Measurements from ENCODE around the gene SEPTIN11.

SEPTIN11 gene

DNA sequence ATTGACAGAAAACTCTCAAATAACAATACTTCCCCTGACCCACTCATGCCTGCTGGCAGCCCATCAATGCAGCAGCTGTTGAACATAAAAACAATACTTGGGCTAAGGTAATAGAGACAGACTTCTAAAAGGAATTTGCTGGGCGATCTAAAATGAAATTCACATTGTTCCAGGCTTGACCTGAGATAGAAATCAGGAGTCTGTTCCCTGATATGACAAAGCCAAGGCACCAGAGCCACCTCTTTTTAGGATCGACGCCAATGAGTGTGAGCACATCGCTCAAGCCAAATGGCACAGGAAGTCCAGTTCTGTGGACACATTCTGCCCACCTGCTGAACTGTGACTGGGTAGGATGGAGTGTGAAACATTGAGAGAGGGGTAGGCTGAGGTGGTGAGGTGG is 4.9 kb downstream of the SEPTIN11 start:
- no peak overlapping the region for H3K27ac ChIP-seq (ENCODE audit: poor library complexity, severe bottlenecking)
- peaks cover 6% of the 10 kb centered on the region for H3K4me1 ChIP-seq (ENCODE audit: insufficient read depth, poor library complexity, severe bottlenecking)
- TF ChIP-seq, protein P1, sequence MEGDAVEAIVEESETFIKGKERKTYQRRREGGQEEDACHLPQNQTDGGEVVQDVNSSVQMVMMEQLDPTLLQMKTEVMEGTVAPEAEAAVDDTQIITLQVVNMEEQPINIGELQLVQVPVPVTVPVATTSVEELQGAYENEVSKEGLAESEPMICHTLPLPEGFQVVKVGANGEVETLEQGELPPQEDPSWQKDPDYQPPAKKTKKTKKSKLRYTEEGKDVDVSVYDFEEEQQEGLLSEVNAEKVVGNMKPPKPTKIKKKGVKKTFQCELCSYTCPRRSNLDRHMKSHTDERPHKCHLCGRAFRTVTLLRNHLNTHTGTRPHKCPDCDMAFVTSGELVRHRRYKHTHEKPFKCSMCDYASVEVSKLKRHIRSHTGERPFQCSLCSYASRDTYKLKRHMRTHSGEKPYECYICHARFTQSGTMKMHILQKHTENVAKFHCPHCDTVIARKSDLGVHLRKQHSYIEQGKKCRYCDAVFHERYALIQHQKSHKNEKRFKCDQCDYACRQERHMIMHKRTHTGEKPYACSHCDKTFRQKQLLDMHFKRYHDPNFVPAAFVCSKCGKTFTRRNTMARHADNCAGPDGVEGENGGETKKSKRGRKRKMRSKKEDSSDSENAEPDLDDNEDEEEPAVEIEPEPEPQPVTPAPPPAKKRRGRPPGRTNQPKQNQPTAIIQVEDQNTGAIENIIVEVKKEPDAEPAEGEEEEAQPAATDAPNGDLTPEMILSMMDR (IDR thresholded peaks at IDR 0.05; ENCODE audit: poor library complexity, severe bottlenecking), result no peak
- no peaks in the 10 kb centered on the region for H3K9me3 ChIP-seq (ENCODE audit: severe bottlenecking)
- H3K27me3 ChIP-seq (ENCODE audit: insufficient read depth, poor library complexity, severe bottlenecking), result no peaks in the 10 kb centered on the region
- no peaks in the 10 kb centered on the region for H3K36me3 ChIP-seq (ENCODE audit: low read depth)
- DNase-seq (ENCODE audit: low spot score) (no peak), ATAC-seq (ENCODE audit: low read depth) (no peak)
- H3K4me3 ChIP-seq (ENCODE audit: severe bottlenecking), result no peak overlapping the region

DNA sequence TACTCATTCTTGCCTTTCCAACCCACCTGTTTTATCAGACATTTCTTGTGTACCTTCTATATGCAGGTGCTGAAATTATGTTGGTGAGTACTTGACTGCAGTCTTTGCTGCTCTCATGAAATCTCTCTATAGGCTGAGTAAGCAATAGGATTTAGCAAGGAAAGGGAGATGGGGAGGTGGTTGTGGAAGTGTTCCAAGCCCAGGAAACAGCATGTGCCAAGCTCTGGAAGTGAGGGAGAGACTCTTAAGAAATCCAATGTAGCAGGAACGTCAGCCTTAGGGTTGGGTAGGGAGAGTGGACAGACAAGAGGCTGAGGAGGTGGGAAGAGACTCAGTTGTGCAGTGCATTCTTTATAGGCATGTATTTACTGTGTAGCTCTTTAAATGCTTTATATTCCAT is 5.6 kb downstream of the SEPTIN11 start:
- no peak overlapping the region for H3K27ac ChIP-seq (ENCODE audit: poor library complexity, severe bottlenecking)
- H3K4me1 ChIP-seq (ENCODE audit: insufficient read depth, poor library complexity, severe bottlenecking), result peaks cover 6% of the 10 kb centered on the region
- no peak for ATAC-seq (ENCODE audit: low read depth)
- TF ChIP-seq, protein P1 (IDR thresholded peaks at IDR 0.05; ENCODE audit: poor library complexity, severe bottlenecking), result no peak
- no peak for DNase-seq (ENCODE audit: low spot score)
- H3K27me3 ChIP-seq (ENCODE audit: insufficient read depth, poor library complexity, severe bottlenecking), result no peaks in the 10 kb centered on the region
- H3K36me3 ChIP-seq (ENCODE audit: low read depth), result no peaks in the 10 kb centered on the region
- H3K4me3 ChIP-seq (ENCODE audit: severe bottlenecking), result no peak overlapping the region
- no peaks in the 10 kb centered on the region for H3K9me3 ChIP-seq (ENCODE audit: severe bottlenecking)

DNA sequence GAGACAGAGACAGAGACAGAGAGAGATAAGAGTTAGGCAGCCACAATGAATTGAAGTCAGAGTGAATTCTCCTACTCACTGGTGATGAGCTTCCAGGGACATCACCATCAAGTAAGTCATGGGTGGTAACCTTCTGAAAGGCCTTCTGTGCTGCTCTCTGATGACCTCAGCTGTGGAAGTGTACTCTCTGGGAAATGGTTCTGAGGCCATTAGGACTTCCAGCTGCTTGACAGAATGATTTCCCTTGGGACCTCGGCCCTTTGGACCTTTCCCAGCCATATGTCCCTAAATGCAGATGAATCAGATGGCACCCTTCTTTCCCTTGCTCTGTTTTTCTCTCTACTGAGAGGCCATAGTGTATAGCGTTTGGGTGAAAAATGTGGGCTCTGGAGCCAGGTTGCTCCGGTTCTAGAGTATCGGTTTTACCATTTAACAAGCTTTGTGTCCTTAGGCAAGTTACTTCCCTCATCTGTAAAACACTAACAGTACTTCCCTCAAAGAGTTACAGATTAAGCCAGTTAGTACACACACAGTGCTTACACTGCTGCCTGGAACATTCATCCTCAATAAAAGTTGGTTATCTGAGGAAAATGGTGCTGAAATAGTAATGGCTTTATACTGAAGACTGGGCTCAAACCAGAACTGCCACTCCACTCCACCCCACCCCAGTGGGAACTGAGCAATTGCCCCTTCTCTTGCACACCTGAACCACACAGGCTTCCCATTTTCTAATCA is 7.6 kb downstream of the SEPTIN11 start:
- TF ChIP-seq, protein P1 (IDR thresholded peaks at IDR 0.05; ENCODE audit: poor library complexity, severe bottlenecking), result no peak
- H3K36me3 ChIP-seq (ENCODE audit: low read depth), result no peaks in the 10 kb centered on the region
- H3K4me3 ChIP-seq (ENCODE audit: severe bottlenecking), result no peak overlapping the region
- H3K9me3 ChIP-seq (ENCODE audit: severe bottlenecking), result no peaks in the 10 kb centered on the region
- ATAC-seq (ENCODE audit: low read depth) (no peak), DNase-seq (ENCODE audit: low spot score) (no peak)
- H3K27me3 ChIP-seq (ENCODE audit: insufficient read depth, poor library complexity, severe bottlenecking), result no peaks in the 10 kb centered on the region
- no peak overlapping the region for H3K27ac ChIP-seq (ENCODE audit: poor library complexity, severe bottlenecking)
- no peaks in the 10 kb centered on the region for H3K4me1 ChIP-seq (ENCODE audit: insufficient read depth, poor library complexity, severe bottlenecking)

DNA sequence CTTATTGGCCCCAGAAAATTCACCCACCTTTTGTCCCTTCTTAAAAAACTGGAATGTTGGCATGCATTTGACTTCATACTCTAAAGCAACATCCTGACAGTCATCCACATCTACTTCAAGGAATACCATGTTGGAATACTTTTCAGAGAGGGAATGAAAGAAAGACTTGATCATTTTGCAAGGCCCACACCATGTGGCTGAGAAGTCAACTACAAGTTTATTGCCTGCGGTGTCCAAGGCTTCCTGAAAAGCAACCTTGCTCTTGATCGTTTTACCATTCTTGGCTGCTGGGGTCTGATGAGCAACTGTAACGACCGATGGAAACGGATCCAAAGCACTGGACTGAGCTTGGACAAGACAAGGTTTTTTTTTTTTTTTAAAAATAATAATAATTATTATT is 9.3 kb downstream of the SEPTIN11 start:
- ATAC-seq (ENCODE audit: low read depth) (no peak), DNase-seq (ENCODE audit: low spot score) (no peak)
- H3K9me3 ChIP-seq (ENCODE audit: severe bottlenecking), result no peaks in the 10 kb centered on the region
- no peaks in the 10 kb centered on the region for H3K4me1 ChIP-seq (ENCODE audit: insufficient read depth, poor library complexity, severe bottlenecking)
- H3K27ac ChIP-seq (ENCODE audit: poor library complexity, severe bottlenecking), result no peak overlapping the region
- H3K36me3 ChIP-seq (ENCODE audit: low read depth), result no peaks in the 10 kb centered on the region
- TF ChIP-seq, protein P1 (IDR thresholded peaks at IDR 0.05; ENCODE audit: poor library complexity, severe bottlenecking), result no peak
- no peaks in the 10 kb centered on the region for H3K27me3 ChIP-seq (ENCODE audit: insufficient read depth, poor library complexity, severe bottlenecking)
- H3K4me3 ChIP-seq (ENCODE audit: severe bottlenecking), result no peak overlapping the region

DNA sequence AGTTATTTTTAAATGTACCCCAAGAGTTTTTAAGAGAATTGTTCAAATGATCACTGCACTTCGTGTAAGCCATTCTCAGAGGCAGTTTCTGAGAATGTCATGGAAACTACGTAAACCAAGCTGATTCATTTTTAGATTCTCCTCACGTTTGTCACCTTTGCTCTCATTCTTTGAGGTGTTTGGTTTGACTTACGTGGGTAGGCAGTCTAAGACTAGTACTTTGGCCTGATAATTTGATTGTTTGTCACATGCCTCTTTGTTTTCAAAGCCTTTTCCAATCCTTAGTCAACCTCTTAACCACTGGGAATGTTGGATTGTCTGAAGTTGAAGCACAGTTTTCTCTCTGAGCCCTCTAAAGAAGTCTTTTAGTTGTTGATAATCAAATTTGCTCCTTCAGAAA is 10.5 kb downstream of the SEPTIN11 start:
- ATAC-seq (ENCODE audit: low read depth), result no peak
- no peak for DNase-seq (ENCODE audit: low spot score)
- TF ChIP-seq, protein P1 (IDR thresholded peaks at IDR 0.05; ENCODE audit: poor library complexity, severe bottlenecking), result no peak
- no peaks in the 10 kb centered on the region for H3K27me3 ChIP-seq (ENCODE audit: insufficient read depth, poor library complexity, severe bottlenecking)
- no peak overlapping the region for H3K27ac ChIP-seq (ENCODE audit: poor library complexity, severe bottlenecking)
- H3K36me3 ChIP-seq (ENCODE audit: low read depth), result no peaks in the 10 kb centered on the region
- no peaks in the 10 kb centered on the region for H3K4me1 ChIP-seq (ENCODE audit: insufficient read depth, poor library complexity, severe bottlenecking)
- no peak overlapping the region for H3K4me3 ChIP-seq (ENCODE audit: severe bottlenecking)
- no peaks in the 10 kb centered on the region for H3K9me3 ChIP-seq (ENCODE audit: severe bottlenecking)
